GM12878 (cell line): Measurements from ENCODE around the gene TMPRSS11B. TPM values are rescaled to one million over a fixed set of nuclear protein-coding genes. Genes with fewer than 3 reads are reported as not detected.

Source experiments
- ATAC-seq: fragments of 200-7000 bp; cut with Tn5 transposase; 3 replicates; pipeline ENCODE4 v1.9.1; 2020; ENCODE audit warnings: mild to moderate bottlenecking, moderate library complexity
- BruUV-seq: library from RNA; stranded (reverse); fragments of 400-500 nt; replicated peaks from 2 replicates; lab custom pipeline; 2021; lab: Mats Ljungman, UMichigan
- CTCF ChIA-PET: fragments of 300-600 bp; sonication (Branson Sonifier 250); formaldehyde crosslinking; extraction: SDS; loops from one replicate; lab custom pipeline; 2021; ENCODE audit warnings: inconsistent platforms; lab: Yijun Ruan, JAX
- POLR2A ChIA-PET: fragments of 350-600 bp; formaldehyde crosslinking; extraction: SDS; loops from one replicate; lab custom pipeline; 2021; ENCODE audit warnings: inconsistent platforms; lab: Charles Lee
- RAD21 ChIA-PET: fragments of 300-600 bp; sonication (Branson Sonifier 250); formaldehyde crosslinking; loops from one replicate; lab custom pipeline; 2023; ENCODE audit warnings: antibody characterized with exemption; ENCODE audit not compliant: unreplicated experiment; lab: Charles Lee
- SMC1A ChIA-PET: fragments of 300-600 bp; sonication (Branson Sonifier 250); formaldehyde crosslinking; loops from one replicate; lab custom pipeline; 2023; ENCODE audit not compliant: unreplicated experiment, uncharacterized antibody; lab: Charles Lee
- DNase-seq: peaks from one replicate; pipeline ENCODE4 v3.0.0-alpha.2; 2011; ENCODE audit warnings: low read depth, low spot score
- FAIRE-seq: peaks from 3 replicates; lab custom pipeline; 2011; peaks lifted over from hg19 to GRCh38; lab: Jason Lieb, UNC
- H2AFZ ChIP-seq: 2 replicates; pipeline ENCODE4 v1.6.0; 2011; ENCODE audit warnings: low read depth, low read length, control low read depth; ENCODE audit not compliant: control insufficient read depth
- H3K27ac ChIP-seq: 2 replicates; pipeline ENCODE4 v1.5.1; 2011; ENCODE audit warnings: control low read depth; ENCODE audit not compliant: control insufficient read depth, insufficient read depth
- H3K27me3 ChIP-seq, 2 experiments: replicated peaks in 1 of 2; 2 replicates each; pipeline versions ENCODE4 v1.6.0 to v1.6.1; 2011; ENCODE audit warnings: low read length in 1 of 2; ENCODE audit not compliant: control insufficient read depth in 2 of 2, insufficient read depth in 2 of 2
- H3K36me3 ChIP-seq, 2 experiments: 2 replicates each; pipeline ENCODE4 v1.5.1; 2011; ENCODE audit warnings: low read length in 1 of 2; ENCODE audit not compliant: control insufficient read depth in 2 of 2, insufficient read depth in 2 of 2
- H3K4me1 ChIP-seq: 2 replicates; pipeline ENCODE4 v1.6.1; 2011; ENCODE audit warnings: mild to moderate bottlenecking, low read length, moderate library complexity, mixed read lengths; ENCODE audit not compliant: control insufficient read depth, insufficient read depth
- H3K4me2 ChIP-seq: 2 replicates; pipeline ENCODE4 v1.6.0; 2011; ENCODE audit warnings: control low read depth; ENCODE audit not compliant: control insufficient read depth, insufficient read depth
- H3K4me3 ChIP-seq: fragments of 200-600 bp; sonication (generic); 2 replicates; pipeline ENCODE4 v1.5.1; 2016
- H3K79me2 ChIP-seq: 2 replicates; pipeline ENCODE4 v1.6.0; 2011; ENCODE audit warnings: low read length; ENCODE audit not compliant: control insufficient read depth, insufficient read depth
- H3K9ac ChIP-seq: 2 replicates; pipeline ENCODE4 v1.8.0; 2011; ENCODE audit warnings: low read length, control low read depth, mixed read lengths; ENCODE audit not compliant: control insufficient read depth, insufficient read depth
- H3K9me3 ChIP-seq: replicated peaks from 3 replicates; pipeline ENCODE4 v1.5.1; 2011; ENCODE audit warnings: mild to moderate bottlenecking, low read length; ENCODE audit not compliant: control insufficient read depth, insufficient read depth
- H4K20me1 ChIP-seq: 2 replicates; pipeline ENCODE4 v1.6.0; 2011; ENCODE audit not compliant: control insufficient read depth, insufficient read depth
- IKZF1 ChIP-seq: fragments of 450-650 bp; conservative IDR thresholded peaks from 2 replicates; pipeline ENCODE4 v1.6.1; 2017; ENCODE audit warnings: antibody characterized with exemption, mild to moderate bottlenecking
- MTA3 ChIP-seq: IDR thresholded peaks from 2 replicates; pipeline ENCODE4 v1.6.1; 2012; ENCODE audit warnings: low read length, inconsistent platforms, borderline replicate concordance
- MYB ChIP-seq: fragments of 150-350 bp; IDR thresholded peaks from 2 replicates; pipeline ENCODE4 v1.6.1; 2014; ENCODE audit warnings: mild to moderate bottlenecking, low read depth, low read length, borderline replicate concordance
- NFIC ChIP-seq: IDR thresholded peaks from 2 replicates; pipeline ENCODE4 v1.6.1; 2012; ENCODE audit warnings: low read depth, mild to moderate bottlenecking, inconsistent platforms, low read length, moderate library complexity
- NFYB ChIP-seq: IDR thresholded peaks from 2 replicates; pipeline ENCODE4 v1.6.1; 2011; ENCODE audit warnings: low read depth, mild to moderate bottlenecking, low read length, improper control_type of control experiment, moderate library complexity; ENCODE audit not compliant: insufficient read depth
- in situ Hi-C: fragments of 300-500 bp; cut with MboI; formaldehyde crosslinking; loops from 9 replicates; pipeline ENCODE4 v1.14.3; 2018; ENCODE audit warnings: mixed read lengths
- intact Hi-C: fragments of 100-400 bp; cut with micrococcal nuclease; formaldehyde crosslinking; loops from one replicate; pipeline ENCODE4 v1.14.2; 2022; ENCODE audit not compliant: unreplicated experiment
- polyA plus RNA-seq, 11 experiments: library from polyadenylated mRNA; depleted of rRNA in 4 of 11; unstranded in 6 of 11; stranded (reverse) in 5 of 11; fragments of >200 nt; fragmentation: Nextera tagmentation in 4 of 11; fragmentation: Illumina TruSeq in 1 of 11; extraction: Ambion mirVana in 4 of 11; extraction: Trizol in 1 of 11; gene quantifications; 1 replicate in 1 of 11; 2 replicates in 10 of 11; pipeline versions ENCODE4 v1.2.1 to v1.2.3, GENCODE V29; 2011 to 2016; ENCODE audit warnings: inconsistent platforms in 2 of 11, missing spikeins in 2 of 11, low read depth in 1 of 11
- total RNA-seq, 4 experiments: library from RNA; depleted of rRNA in 3 of 4; stranded (reverse); fragments of >200 nt in 3 of 4; fragmentation: Illumina TruSeq in 1 of 4; extraction: Trizol in 1 of 4; gene quantifications; 2 replicates each; pipeline versions ENCODE4 v1.2.1 to v1.2.3, GENCODE V29; 2013 to 2021
- TF ChIP-seq, protein P1 (sequence below): fragments of 450-650 bp; formaldehyde crosslinking; IDR thresholded peaks from 2 replicates; pipeline ENCODE4 v1.4.0; 2022; ENCODE audit warnings: mild to moderate bottlenecking, moderate library complexity
- TF ChIP-seq, protein P2 (sequence below): fragments of 450-650 bp; IDR thresholded peaks from 2 replicates; pipeline ENCODE4 v1.6.1; 2017; ENCODE audit warnings: mild to moderate bottlenecking, moderate library complexity
- TF ChIP-seq, protein P3 (sequence below): IDR thresholded peaks from 2 replicates; pipeline ENCODE4 v1.6.1; 2012; ENCODE audit warnings: low read depth, low read length, improper control_type of control experiment
- TF ChIP-seq, protein P4 (sequence below): fragments of 450-650 bp; IDR thresholded peaks from 2 replicates; pipeline ENCODE4 v1.6.1; 2017; ENCODE audit warnings: antibody characterized with exemption, mild to moderate bottlenecking, moderate library complexity

TMPRSS11B gene
- total and polyA plus RNA-seq, 10 of the 15 experiments (the other 5 are each of a cell fraction or from before 2014, with no cell fraction given), result not detected

DNA sequence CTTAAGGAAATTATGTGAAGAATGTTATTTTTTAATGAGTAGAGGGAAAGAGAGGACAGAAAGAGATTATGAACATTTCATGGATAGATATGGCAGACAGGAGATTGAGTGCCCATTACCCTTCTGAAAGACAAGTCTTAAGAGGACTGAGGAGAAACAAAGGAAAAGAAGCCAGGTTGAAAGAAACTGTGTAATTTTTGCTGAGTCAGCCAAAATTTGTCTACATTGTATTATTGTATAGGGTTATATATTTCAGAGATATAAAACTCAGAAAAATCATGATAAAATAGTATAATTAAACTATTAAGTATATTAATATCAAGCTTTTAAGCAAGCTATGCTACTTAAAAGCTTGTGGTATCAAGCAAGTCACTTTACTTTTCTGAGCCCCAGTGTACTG is 4.9 kb downstream of the TMPRSS11B start:
- ChIA-PET CTCF (interaction anchor here (0.6 kb wide), 1 partner anchor 19 kb away, joined by 3 read pairs; no protein-coding TSS in a partner anchor), POLR2A (no interaction called here), SMC1A (interaction anchor here (1.0 to 1.4 kb wide), 3 partner anchors 9 to 19 kb away, joined by 3 to 4 read pairs (median 3); no protein-coding TSS in a partner anchor), RAD21 (no interaction called here)
- H3K27me3 ChIP-seq, result no peaks in the 10 kb centered on the region
- no peak overlapping the region for H3K9ac ChIP-seq
- FAIRE-seq (no peak), DNase-seq (no peak), ATAC-seq (no peak)
- H3K36me3 ChIP-seq, result no peaks in the 10 kb centered on the region
- no peaks in the 10 kb centered on the region for H3K79me2 ChIP-seq
- intact Hi-C loops (no loop called here), in situ Hi-C loops (no loop called here)
- no peak overlapping the region for H3K4me3 ChIP-seq
- no peaks in the 10 kb centered on the region for H3K9me3 ChIP-seq
- no TSS peak for BruUV-seq
- H3K4me1 ChIP-seq, result no peaks in the 10 kb centered on the region
- H3K27ac ChIP-seq, result no peak overlapping the region
- H4K20me1 ChIP-seq, result no peaks in the 10 kb centered on the region
- no peak overlapping the region for H3K4me2 ChIP-seq
- no peak overlapping the region for H2AFZ ChIP-seq
- TF ChIP-seq, protein P1, sequence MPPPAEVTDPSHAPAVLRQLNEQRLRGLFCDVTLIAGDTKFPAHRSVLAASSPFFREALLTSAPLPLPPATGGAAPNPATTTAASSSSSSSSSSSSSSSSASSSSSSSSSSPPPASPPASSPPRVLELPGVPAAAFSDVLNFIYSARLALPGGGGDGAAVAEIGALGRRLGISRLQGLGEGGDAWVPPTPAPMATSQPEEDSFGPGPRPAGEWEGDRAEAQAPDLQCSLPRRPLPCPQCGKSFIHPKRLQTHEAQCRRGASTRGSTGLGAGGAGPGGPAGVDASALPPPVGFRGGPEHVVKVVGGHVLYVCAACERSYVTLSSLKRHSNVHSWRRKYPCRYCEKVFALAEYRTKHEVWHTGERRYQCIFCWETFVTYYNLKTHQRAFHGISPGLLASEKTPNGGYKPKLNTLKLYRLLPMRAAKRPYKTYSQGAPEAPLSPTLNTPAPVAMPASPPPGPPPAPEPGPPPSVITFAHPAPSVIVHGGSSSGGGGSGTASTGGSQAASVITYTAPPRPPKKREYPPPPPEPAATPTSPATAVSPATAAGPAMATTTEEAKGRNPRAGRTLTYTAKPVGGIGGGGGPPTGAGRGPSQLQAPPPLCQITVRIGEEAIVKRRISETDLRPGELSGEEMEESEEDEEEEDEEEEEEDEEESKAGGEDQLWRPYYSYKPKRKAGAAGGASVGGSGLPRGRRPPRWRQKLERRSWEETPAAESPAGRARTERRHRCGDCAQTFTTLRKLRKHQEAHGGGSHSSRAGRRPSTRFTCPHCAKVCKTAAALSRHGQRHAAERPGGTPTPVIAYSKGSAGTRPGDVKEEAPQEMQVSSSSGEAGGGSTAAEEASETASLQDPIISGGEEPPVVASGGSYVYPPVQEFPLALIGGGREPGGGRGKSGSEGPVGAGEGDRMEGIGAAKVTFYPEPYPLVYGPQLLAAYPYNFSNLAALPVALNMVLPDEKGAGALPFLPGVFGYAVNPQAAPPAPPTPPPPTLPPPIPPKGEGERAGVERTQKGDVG (CRISPR knock-in tag), result no peak
- TF ChIP-seq NFYB, result no peak
- TF ChIP-seq, protein P2, sequence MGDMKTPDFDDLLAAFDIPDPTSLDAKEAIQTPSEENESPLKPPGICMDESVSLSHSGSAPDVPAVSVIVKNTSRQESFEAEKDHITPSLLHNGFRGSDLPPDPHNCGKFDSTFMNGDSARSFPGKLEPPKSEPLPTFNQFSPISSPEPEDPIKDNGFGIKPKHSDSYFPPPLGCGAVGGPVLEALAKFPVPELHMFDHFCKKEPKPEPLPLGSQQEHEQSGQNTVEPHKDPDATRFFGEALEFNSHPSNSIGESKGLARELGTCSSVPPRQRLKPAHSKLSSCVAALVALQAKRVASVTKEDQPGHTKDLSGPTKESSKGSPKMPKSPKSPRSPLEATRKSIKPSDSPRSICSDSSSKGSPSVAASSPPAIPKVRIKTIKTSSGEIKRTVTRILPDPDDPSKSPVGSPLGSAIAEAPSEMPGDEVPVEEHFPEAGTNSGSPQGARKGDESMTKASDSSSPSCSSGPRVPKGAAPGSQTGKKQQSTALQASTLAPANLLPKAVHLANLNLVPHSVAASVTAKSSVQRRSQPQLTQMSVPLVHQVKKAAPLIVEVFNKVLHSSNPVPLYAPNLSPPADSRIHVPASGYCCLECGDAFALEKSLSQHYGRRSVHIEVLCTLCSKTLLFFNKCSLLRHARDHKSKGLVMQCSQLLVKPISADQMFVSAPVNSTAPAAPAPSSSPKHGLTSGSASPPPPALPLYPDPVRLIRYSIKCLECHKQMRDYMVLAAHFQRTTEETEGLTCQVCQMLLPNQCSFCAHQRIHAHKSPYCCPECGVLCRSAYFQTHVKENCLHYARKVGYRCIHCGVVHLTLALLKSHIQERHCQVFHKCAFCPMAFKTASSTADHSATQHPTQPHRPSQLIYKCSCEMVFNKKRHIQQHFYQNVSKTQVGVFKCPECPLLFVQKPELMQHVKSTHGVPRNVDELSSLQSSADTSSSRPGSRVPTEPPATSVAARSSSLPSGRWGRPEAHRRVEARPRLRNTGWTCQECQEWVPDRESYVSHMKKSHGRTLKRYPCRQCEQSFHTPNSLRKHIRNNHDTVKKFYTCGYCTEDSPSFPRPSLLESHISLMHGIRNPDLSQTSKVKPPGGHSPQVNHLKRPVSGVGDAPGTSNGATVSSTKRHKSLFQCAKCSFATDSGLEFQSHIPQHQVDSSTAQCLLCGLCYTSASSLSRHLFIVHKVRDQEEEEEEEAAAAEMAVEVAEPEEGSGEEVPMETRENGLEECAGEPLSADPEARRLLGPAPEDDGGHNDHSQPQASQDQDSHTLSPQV, result no peak
- TF ChIP-seq IKZF1, result no peak
- TF ChIP-seq MYB, result no peak
- no peak for TF ChIP-seq NFIC
- TF ChIP-seq MTA3, result no peak
- TF ChIP-seq, protein P3, sequence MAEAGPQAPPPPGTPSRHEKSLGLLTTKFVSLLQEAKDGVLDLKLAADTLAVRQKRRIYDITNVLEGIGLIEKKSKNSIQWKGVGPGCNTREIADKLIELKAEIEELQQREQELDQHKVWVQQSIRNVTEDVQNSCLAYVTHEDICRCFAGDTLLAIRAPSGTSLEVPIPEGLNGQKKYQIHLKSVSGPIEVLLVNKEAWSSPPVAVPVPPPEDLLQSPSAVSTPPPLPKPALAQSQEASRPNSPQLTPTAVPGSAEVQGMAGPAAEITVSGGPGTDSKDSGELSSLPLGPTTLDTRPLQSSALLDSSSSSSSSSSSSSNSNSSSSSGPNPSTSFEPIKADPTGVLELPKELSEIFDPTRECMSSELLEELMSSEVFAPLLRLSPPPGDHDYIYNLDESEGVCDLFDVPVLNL, result no peak
- TF ChIP-seq, protein P4, sequence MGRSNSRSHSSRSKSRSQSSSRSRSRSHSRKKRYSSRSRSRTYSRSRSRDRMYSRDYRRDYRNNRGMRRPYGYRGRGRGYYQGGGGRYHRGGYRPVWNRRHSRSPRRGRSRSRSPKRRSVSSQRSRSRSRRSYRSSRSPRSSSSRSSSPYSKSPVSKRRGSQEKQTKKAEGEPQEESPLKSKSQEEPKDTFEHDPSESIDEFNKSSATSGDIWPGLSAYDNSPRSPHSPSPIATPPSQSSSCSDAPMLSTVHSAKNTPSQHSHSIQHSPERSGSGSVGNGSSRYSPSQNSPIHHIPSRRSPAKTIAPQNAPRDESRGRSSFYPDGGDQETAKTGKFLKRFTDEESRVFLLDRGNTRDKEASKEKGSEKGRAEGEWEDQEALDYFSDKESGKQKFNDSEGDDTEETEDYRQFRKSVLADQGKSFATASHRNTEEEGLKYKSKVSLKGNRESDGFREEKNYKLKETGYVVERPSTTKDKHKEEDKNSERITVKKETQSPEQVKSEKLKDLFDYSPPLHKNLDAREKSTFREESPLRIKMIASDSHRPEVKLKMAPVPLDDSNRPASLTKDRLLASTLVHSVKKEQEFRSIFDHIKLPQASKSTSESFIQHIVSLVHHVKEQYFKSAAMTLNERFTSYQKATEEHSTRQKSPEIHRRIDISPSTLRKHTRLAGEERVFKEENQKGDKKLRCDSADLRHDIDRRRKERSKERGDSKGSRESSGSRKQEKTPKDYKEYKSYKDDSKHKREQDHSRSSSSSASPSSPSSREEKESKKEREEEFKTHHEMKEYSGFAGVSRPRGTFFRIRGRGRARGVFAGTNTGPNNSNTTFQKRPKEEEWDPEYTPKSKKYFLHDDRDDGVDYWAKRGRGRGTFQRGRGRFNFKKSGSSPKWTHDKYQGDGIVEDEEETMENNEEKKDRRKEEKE, result no peak
